Natural killer cell (primary cell): Measurements from ENCODE around the gene DPP9. TPM values are rescaled to one million over a fixed set of nuclear protein-coding genes. Genes with fewer than 3 reads are reported as not detected.

Source experiments
- ATAC-seq, 3 donors: fragments of 150-1000 bp in 2 of 3; fragments of 200-7000 bp in 1 of 3; cut with Tn5 transposase; 1 replicate in 1 of 3; 2 replicates in 2 of 3; pipeline ENCODE4 v1.10.0; 2021; ENCODE audit warnings: mild to moderate bottlenecking in 2 of 3, moderate library complexity in 2 of 3
- DNase-seq, 2 donors: peaks; one replicate each; pipeline versions ENCODE4 v3.0.0 to v3.0.0-alpha.2; 2013 to 2021; ENCODE audit warnings: mixed read lengths in 1 of 2
- H3K27ac ChIP-seq: one replicate; pipeline ENCODE4 v1.5.1; 2013; ENCODE audit warnings: mild to moderate bottlenecking, low read length
- H3K27me3 ChIP-seq: one replicate; pipeline ENCODE4 v1.6.1; 2013; ENCODE audit warnings: low read length; ENCODE audit not compliant: control insufficient read depth, insufficient read depth
- H3K36me3 ChIP-seq: one replicate; pipeline ENCODE4 v1.6.1; 2013; ENCODE audit warnings: low read length; ENCODE audit not compliant: control insufficient read depth, insufficient read depth
- H3K4me1 ChIP-seq: one replicate; pipeline ENCODE4 v1.6.1; 2013; ENCODE audit warnings: low read length; ENCODE audit not compliant: control insufficient read depth, insufficient read depth
- H3K4me3 ChIP-seq: one replicate; pipeline ENCODE4 v1.5.1; 2013; ENCODE audit warnings: low read length
- H3K9me3 ChIP-seq: one replicate; pipeline ENCODE4 v1.6.1; 2013; ENCODE audit warnings: low read length; ENCODE audit not compliant: control insufficient read depth, insufficient read depth
- H3K27ac Mint-ChIP-seq, 2 donors: one replicate each; pipeline ENCODE4 v1.8.0; 2022; ENCODE audit warnings: mild to moderate bottlenecking in 2 of 2, mixed read lengths in 2 of 2, moderate library complexity in 1 of 2
- H3K27me3 Mint-ChIP-seq, 2 donors: one replicate each; pipeline ENCODE4 v1.8.0; 2022; ENCODE audit warnings: low read depth in 2 of 2, mixed read lengths in 2 of 2
- H3K36me3 Mint-ChIP-seq: one replicate; pipeline ENCODE4 v1.8.0; 2022; ENCODE audit warnings: mixed read lengths
- H3K4me1 Mint-ChIP-seq, 2 donors: one replicate each; pipeline ENCODE4 v1.8.0; 2022; ENCODE audit warnings: mixed read lengths in 2 of 2
- H3K4me3 Mint-ChIP-seq: one replicate; pipeline ENCODE4 v1.8.0; 2022; ENCODE audit warnings: mild to moderate bottlenecking, moderate library complexity, mixed read lengths
- H3K9me3 Mint-ChIP-seq, 2 donors: one replicate each; pipeline ENCODE4 v1.8.0; 2022; ENCODE audit warnings: mixed read lengths in 2 of 2
- WGBS: methylation state at CpG from one replicate; pipeline ENCODE4 v1.1.7; 2013; ENCODE audit warnings: missing lambda C conversion rate; ENCODE audit not compliant: insufficient coverage; 5-methylcytosine and 5-hydroxymethylcytosine counted together
- intact Hi-C: fragments of 100-400 bp; cut with micrococcal nuclease; formaldehyde crosslinking; loops from one replicate; pipeline ENCODE4 v1.14.2; 2022
- total RNA-seq, 4 donors: library from RNA; stranded (reverse); fragments of 120-200 nt in 1 of 4; gene quantifications; one replicate each; pipeline versions ENCODE4 v1.2.3 to v1.2.4, GENCODE V29; 2013 to 2022
- TF ChIP-seq, protein P1 (sequence below): fragments of 200-600 bp; IDR thresholded peaks from one replicate; pipeline ENCODE4 v1.8.0; 2022; ENCODE audit warnings: antibody characterized with exemption

Gene DPP9
- total RNA-seq, 3 donors from 2014 or later (not counting 1 experiment from before 2014, with no cell fraction given): 133 to 183 (median 165) TPM

GRCh38 chr19:4705413-4706131 is 18.1 kb downstream of the DPP9 start:
- H3K4me1 ChIP-seq: peaks cover 29% of the 10 kb centered on the region
- Mint-ChIP-seq H3K27me3 (no peaks in the 10 kb centered on the region), H3K9me3 (no peaks in the 10 kb centered on the region), H3K27ac (peak overlapping the region in 1 of 2 donors; percentile 18), H3K4me1 (peaks cover 18 to 25% of the 10 kb centered on the region in 2 donors), H3K36me3 (no peaks in the 10 kb centered on the region), H3K4me3 (no peak overlapping the region)
- peaks cover 50% of the 10 kb centered on the region for H3K36me3 ChIP-seq
- no peak overlapping the region for H3K27ac ChIP-seq
- no peaks in the 10 kb centered on the region for H3K9me3 ChIP-seq
- no peak overlapping the region for H3K4me3 ChIP-seq
- DNase-seq: no peak
- TF ChIP-seq, protein P1, sequence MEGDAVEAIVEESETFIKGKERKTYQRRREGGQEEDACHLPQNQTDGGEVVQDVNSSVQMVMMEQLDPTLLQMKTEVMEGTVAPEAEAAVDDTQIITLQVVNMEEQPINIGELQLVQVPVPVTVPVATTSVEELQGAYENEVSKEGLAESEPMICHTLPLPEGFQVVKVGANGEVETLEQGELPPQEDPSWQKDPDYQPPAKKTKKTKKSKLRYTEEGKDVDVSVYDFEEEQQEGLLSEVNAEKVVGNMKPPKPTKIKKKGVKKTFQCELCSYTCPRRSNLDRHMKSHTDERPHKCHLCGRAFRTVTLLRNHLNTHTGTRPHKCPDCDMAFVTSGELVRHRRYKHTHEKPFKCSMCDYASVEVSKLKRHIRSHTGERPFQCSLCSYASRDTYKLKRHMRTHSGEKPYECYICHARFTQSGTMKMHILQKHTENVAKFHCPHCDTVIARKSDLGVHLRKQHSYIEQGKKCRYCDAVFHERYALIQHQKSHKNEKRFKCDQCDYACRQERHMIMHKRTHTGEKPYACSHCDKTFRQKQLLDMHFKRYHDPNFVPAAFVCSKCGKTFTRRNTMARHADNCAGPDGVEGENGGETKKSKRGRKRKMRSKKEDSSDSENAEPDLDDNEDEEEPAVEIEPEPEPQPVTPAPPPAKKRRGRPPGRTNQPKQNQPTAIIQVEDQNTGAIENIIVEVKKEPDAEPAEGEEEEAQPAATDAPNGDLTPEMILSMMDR: no peak
- intact Hi-C loops: no loop called here
- ATAC-seq: no peak
- H3K27me3 ChIP-seq: no peaks in the 10 kb centered on the region
- WGBS: 96% methylated on average over 19 of the region's 19 CpGs

GRCh38 chr19:4704317-4704673 is 19.3 kb downstream of the DPP9 start:
- Mint-ChIP-seq H3K9me3 (no peaks in the 10 kb centered on the region), H3K4me3 (no peak overlapping the region), H3K4me1 (peaks cover 13 to 15% of the 10 kb centered on the region in 2 donors), H3K27me3 (no peaks in the 10 kb centered on the region), H3K36me3 (no peaks in the 10 kb centered on the region), H3K27ac (no peak overlapping the region)
- intact Hi-C loops: no loop called here
- TF ChIP-seq, protein P1: no peak
- no peaks in the 10 kb centered on the region for H3K27me3 ChIP-seq
- H3K4me3 ChIP-seq: no peak overlapping the region
- peaks cover 16% of the 10 kb centered on the region for H3K4me1 ChIP-seq
- no peaks in the 10 kb centered on the region for H3K9me3 ChIP-seq
- no peak for ATAC-seq
- peaks cover 57% of the 10 kb centered on the region for H3K36me3 ChIP-seq
- no peak overlapping the region for H3K27ac ChIP-seq
- no peak for DNase-seq
- WGBS: 95% methylated on average over 9 of the region's 9 CpGs

DNA sequence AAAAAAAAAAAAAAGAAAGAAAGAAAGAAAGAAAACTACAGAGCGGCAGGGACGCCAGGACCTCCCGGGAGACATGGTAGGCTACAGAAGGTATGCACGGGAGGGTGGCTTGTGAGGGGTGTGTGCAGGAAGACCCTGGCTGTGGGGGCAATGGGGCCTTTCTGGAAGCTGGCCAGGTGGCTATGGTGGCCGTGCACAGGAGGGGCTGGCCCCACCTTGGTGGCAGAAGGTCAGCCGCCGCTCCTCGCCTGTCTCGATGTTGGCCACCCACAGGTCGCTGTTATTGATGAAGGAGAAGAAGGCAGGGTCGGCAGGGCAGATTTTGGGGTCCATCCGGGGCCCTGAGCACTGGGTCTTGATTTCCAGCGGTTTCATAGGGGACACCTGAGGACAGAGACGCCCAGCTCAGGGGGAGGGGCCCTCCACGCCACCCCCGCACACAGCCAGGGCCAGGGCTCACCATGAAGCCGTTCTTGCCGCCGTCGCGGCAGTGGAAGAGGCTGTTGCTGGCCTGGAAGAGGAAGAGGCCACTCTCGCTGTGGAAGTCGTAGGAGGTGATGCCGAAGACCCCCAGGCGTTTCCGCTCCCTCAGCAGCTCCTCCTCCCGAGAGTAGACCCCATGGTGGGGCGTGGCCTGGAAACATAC is 19.8 kb downstream of the DPP9 start:
- no peak overlapping the region for H3K4me3 ChIP-seq
- no peak for DNase-seq
- no peak for ATAC-seq
- H3K36me3 ChIP-seq: peaks cover 59% of the 10 kb centered on the region
- intact Hi-C loops: no loop called here
- H3K36me3 Mint-ChIP-seq: no peaks in the 10 kb centered on the region
- no peak overlapping the region for H3K27ac ChIP-seq
- H3K27me3 Mint-ChIP-seq: no peaks in the 10 kb centered on the region
- no peaks in the 10 kb centered on the region for H3K9me3 Mint-ChIP-seq
- peak overlapping the region in 1 of 2 donors; percentile 53 for H3K27ac Mint-ChIP-seq
- no peaks in the 10 kb centered on the region for H3K9me3 ChIP-seq
- H3K4me3 Mint-ChIP-seq: no peak overlapping the region
- TF ChIP-seq, protein P1: no peak
- 98% methylated on average over 28 of the region's 28 CpGs for WGBS
- peaks cover 11% of the 10 kb centered on the region for H3K4me1 ChIP-seq
- H3K27me3 ChIP-seq: no peaks in the 10 kb centered on the region
- H3K4me1 Mint-ChIP-seq: peaks cover 9 to 10% of the 10 kb centered on the region in 2 donors
